ENCODE data around the gene JPH4. TPM values are rescaled to one million over a fixed set of nuclear protein-coding genes. Genes with fewer than 3 reads are reported as not detected.

JPH4 gene
- total and polyA plus RNA-seq, 2 of the 8 experiments (the other 6 are each of a cell fraction or from before 2014, with no cell fraction given): 23.9 to 46.7 TPM

DNA sequence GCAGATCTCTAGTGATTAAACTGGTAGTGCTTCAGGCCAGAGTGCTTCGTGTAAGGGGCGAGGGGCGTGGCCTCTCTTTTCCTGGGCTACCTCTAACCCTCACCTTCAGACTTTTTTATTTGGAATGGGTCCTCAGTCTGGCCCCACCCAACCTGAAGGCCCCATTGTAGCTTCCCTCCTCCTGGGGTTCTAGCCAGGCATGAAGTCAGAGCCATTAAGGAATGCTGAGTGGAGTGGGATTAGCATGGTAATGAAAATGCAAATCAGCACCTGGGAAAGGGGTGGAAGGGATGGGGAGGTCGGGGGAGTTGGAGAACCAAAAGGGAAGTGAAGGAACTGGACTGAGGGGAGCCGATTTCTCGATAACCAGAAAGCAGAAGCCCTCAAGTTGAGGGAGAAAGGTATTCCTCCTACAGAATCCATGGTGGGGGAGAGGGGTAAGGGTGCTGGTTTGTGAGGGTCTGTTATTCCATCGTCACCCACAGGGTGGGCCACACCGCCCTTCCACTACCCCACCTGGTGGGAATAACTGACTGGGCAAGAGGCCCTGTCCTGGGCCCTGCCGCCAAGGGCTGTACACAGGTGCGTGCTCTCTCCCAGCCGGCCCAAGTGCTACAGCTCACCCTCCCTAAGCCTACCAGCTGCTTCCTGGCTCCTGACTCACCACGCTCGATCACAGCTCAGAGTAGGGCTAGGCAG is 41.1 kb downstream of the JPH4 start (continued):
- TF ChIP-seq CTBP2 (IDR thresholded peaks at IDR 0.05; ENCODE audit: borderline replicate concordance, insufficient read depth, insufficient read length, low read length) (peak; percentile 74), PHF8 (conservative IDR thresholded peaks at IDR 0.05; ENCODE audit: low read depth, low read length) (no peak; the same call in none of the 2 replicates), SAP30 (IDR thresholded peaks at IDR 0.05; ENCODE audit: insufficient read depth, insufficient replicate concordance, low read length) (peak; percentile 84), BCL11A (IDR thresholded peaks at IDR 0.05; ENCODE audit: low read depth in 2 of 2, low read length in 2 of 2) (no peak), HDAC6 (IDR thresholded peaks at IDR 0.05; ENCODE audit: low read depth, low read length) (no peak), GABPA (IDR thresholded peaks at IDR 0.05; ENCODE audit: borderline replicate concordance, insufficient read depth, low read length) (no peak), POU5F1 (IDR thresholded peaks at IDR 0.05; ENCODE audit: low read depth, low read length) (no peak), RNF2 (IDR thresholded peaks at IDR 0.05; ENCODE audit: borderline replicate concordance, low read depth, low read length, missing control alignments, poor library complexity, severe bottlenecking) (no peak), ZNF274 (IDR thresholded peaks at IDR 0.05; ENCODE audit: borderline replicate concordance, extremely low read depth, low read length) (no peak), ASH2L (IDR thresholded peaks at IDR 0.05; ENCODE audit: low read length) (no peak), TCF12 (IDR thresholded peaks at IDR 0.05; ENCODE audit: low read depth, low read length) (peak; percentile 69; the same call in 1 of the 2 replicates), BACH1 (IDR thresholded peaks at IDR 0.05; ENCODE audit: low read length) (no peak), CREB1 (IDR thresholded peaks at IDR 0.05) (0 out of 2 replicates have a peak, but pooled peaks have one; percentile 23), CEBPB (IDR thresholded peaks at IDR 0.05; ENCODE audit: low read depth, low read length) (no peak), KDM5A (IDR thresholded peaks at IDR 0.05; ENCODE audit: low read length) (no peak), TAF1 (IDR thresholded peaks at IDR 0.05; ENCODE audit: low read depth, low read length) (peak; percentile 60)
- TF ChIP-seq, protein P1, sequence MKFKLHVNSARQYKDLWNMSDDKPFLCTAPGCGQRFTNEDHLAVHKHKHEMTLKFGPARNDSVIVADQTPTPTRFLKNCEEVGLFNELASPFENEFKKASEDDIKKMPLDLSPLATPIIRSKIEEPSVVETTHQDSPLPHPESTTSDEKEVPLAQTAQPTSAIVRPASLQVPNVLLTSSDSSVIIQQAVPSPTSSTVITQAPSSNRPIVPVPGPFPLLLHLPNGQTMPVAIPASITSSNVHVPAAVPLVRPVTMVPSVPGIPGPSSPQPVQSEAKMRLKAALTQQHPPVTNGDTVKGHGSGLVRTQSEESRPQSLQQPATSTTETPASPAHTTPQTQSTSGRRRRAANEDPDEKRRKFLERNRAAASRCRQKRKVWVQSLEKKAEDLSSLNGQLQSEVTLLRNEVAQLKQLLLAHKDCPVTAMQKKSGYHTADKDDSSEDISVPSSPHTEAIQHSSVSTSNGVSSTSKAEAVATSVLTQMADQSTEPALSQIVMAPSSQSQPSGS (IDR thresholded peaks at IDR 0.05; ENCODE audit: low read length): peak; percentile 38; the same call in 1 of the 2 replicates
- TF ChIP-seq, protein P2, sequence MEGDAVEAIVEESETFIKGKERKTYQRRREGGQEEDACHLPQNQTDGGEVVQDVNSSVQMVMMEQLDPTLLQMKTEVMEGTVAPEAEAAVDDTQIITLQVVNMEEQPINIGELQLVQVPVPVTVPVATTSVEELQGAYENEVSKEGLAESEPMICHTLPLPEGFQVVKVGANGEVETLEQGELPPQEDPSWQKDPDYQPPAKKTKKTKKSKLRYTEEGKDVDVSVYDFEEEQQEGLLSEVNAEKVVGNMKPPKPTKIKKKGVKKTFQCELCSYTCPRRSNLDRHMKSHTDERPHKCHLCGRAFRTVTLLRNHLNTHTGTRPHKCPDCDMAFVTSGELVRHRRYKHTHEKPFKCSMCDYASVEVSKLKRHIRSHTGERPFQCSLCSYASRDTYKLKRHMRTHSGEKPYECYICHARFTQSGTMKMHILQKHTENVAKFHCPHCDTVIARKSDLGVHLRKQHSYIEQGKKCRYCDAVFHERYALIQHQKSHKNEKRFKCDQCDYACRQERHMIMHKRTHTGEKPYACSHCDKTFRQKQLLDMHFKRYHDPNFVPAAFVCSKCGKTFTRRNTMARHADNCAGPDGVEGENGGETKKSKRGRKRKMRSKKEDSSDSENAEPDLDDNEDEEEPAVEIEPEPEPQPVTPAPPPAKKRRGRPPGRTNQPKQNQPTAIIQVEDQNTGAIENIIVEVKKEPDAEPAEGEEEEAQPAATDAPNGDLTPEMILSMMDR (IDR thresholded peaks at IDR 0.05; ENCODE audit: control extremely low read depth in 1 of 3, insufficient read depth in 1 of 3, low read depth in 1 of 3, low read length in 3 of 3): peak in 1 of 3 experiments; percentile 9; a peak in 1 of 4 replicates
- TF ChIP-seq, protein P3, sequence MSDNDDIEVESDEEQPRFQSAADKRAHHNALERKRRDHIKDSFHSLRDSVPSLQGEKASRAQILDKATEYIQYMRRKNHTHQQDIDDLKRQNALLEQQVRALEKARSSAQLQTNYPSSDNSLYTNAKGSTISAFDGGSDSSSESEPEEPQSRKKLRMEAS (IDR thresholded peaks at IDR 0.05): no peak; the same call in 1 of the 2 replicates

All from H1 (cell line).